Left lung (tissue), 10 donors: ENCODE results near the gene LDB2. TPM values are rescaled to one million over a fixed set of nuclear protein-coding genes. Genes with fewer than 3 reads are reported as not detected.

Experiments used
- ATAC-seq: fragments of 200-7000 bp; cut with Tn5 transposase; one replicate; pipeline ENCODE4 v1.9.1; 2020; ENCODE audit warnings: moderate library complexity
- DNase-seq, 4 donors: peaks; one replicate each; pipeline ENCODE4 v3.0.0-alpha.2; 2013 to 2020
- H3K27ac ChIP-seq, 2 donors: fragments of 200-600 bp; sonication (generic) in 1 of 2; one replicate each; pipeline versions ENCODE4 v1.5.0 to v1.8.0; 2020 to 2021
- H3K27me3 ChIP-seq, 2 donors: fragments of 200-600 bp; sonication (generic) in 1 of 2; one replicate each; pipeline versions ENCODE4 v1.5.0 to v1.8.0; 2020 to 2021
- H3K36me3 ChIP-seq, 2 donors: fragments of 200-600 bp; sonication (generic) in 1 of 2; one replicate each; pipeline versions ENCODE4 v1.5.0 to v1.8.0; 2020 to 2021
- H3K4me1 ChIP-seq, 2 donors: fragments of 200-600 bp; one replicate each; pipeline ENCODE4 v1.8.0; 2021
- H3K4me3 ChIP-seq, 2 donors: fragments of 200-600 bp; sonication (generic) in 1 of 2; one replicate each; pipeline versions ENCODE4 v1.5.0 to v1.8.0; 2020 to 2021; ENCODE audit warnings: mild to moderate bottlenecking in 1 of 2
- H3K9me3 ChIP-seq, 2 donors: fragments of 200-600 bp; sonication (generic) in 1 of 2; one replicate each; pipeline versions ENCODE4 v1.5.0 to v1.8.0; 2020 to 2021
- CTCF ChIP-seq, 2 donors: fragments of 200-600 bp; sonication (generic) in 1 of 2; IDR thresholded peaks; one replicate each; pipeline versions ENCODE4 v1.5.0 to v1.8.0; 2021; ENCODE audit warnings: antibody characterized with exemption in 2 of 2
- intact Hi-C, 2 donors: fragments of 100-400 bp; cut with DNase I; formaldehyde crosslinking; loops; one replicate each; pipeline versions ENCODE4 v1.11.2 to v1.14.2; 2022
- polyA plus RNA-seq, 6 donors: library from polyadenylated mRNA; unstranded; fragments of 120-200 nt; gene quantifications; one replicate each; pipeline ENCODE4 v1.2.1, GENCODE V29; 2013; ENCODE audit not compliant: insufficient read length in 6 of 6
- total RNA-seq, 2 donors: library from RNA; stranded (reverse); fragmentation: NEBNext Ultra II Directional; extraction: Animal tissue kit (Norgen Biotek cat#: 25700); gene quantifications; one replicate each; pipeline ENCODE4 v1.2.1, GENCODE V29; 2021
- donor health status: DM: no; HTN: yes; CAD: no.
- donor health status: DM: no; HTN: no; CAD: no.

The LDB2 gene
- total and polyA plus RNA-seq, 8 donors = 37.7 to 97.0 (median 78.5) TPM

- Histone ChIP-seq H3K27me3 (no peaks in the 10 kb centered on the region), H3K36me3 (no peaks in the 10 kb centered on the region), H3K4me3 (no peak overlapping the region), H3K4me1 (no peaks in the 10 kb centered on the region), H3K27ac (peak overlapping the region in 1 of 2 donors; percentile 43), H3K9me3 (no peaks in the 10 kb centered on the region)
- no peak for ATAC-seq
- intact Hi-C loops = no loop called here
- TF ChIP-seq CTCF (IDR thresholded peaks at IDR 0.05) = no peak
- no peak for DNase-seq
These were observed 96.4 kb downstream of the LDB2 start for GRCh38 chr4:16802044-16802443.

- Histone ChIP-seq H3K27me3 (no peaks in the 10 kb centered on the region), H3K9me3 (no peaks in the 10 kb centered on the region), H3K4me3 (no peak overlapping the region), H3K4me1 (no peaks in the 10 kb centered on the region), H3K36me3 (no peaks in the 10 kb centered on the region), H3K27ac (no peak overlapping the region)
- ATAC-seq (no peak), DNase-seq (no peak)
- no peak for TF ChIP-seq CTCF (IDR thresholded peaks at IDR 0.05)
- intact Hi-C loops = no loop called here
These were observed 97.1 kb downstream of the LDB2 start for GRCh38 chr4:16801356-16801755.

- ATAC-seq (peak; percentile 54), DNase-seq (peak in 2 of 4 donors; percentile 14 to 40)
- Histone ChIP-seq H3K4me1 (no peaks in the 10 kb centered on the region), H3K27ac (no peak overlapping the region), H3K36me3 (no peaks in the 10 kb centered on the region), H3K27me3 (no peaks in the 10 kb centered on the region), H3K4me3 (no peak overlapping the region), H3K9me3 (no peaks in the 10 kb centered on the region)
- intact Hi-C loops = no loop called here
- TF ChIP-seq CTCF (IDR thresholded peaks at IDR 0.05) = peak; percentile 56 to 62
These were observed 103.5 kb downstream of the LDB2 start for GRCh38 chr4:16794816-16795445.

GRCh38 chr4:16791460-16791859 lies 107.0 kb downstream of the LDB2 start:
- ATAC-seq (no peak), DNase-seq (no peak)
- Histone ChIP-seq H3K27me3 (no peaks in the 10 kb centered on the region), H3K36me3 (no peaks in the 10 kb centered on the region), H3K4me1 (no peaks in the 10 kb centered on the region), H3K4me3 (no peak overlapping the region), H3K9me3 (no peaks in the 10 kb centered on the region), H3K27ac (no peak overlapping the region)
- intact Hi-C loops = no loop called here
- TF ChIP-seq CTCF (IDR thresholded peaks at IDR 0.05) = no peak

- Histone ChIP-seq H3K4me1 (no peaks in the 10 kb centered on the region), H3K4me3 (no peak overlapping the region), H3K36me3 (no peaks in the 10 kb centered on the region), H3K27ac (no peak overlapping the region), H3K27me3 (no peaks in the 10 kb centered on the region), H3K9me3 (no peaks in the 10 kb centered on the region)
- TF ChIP-seq CTCF (IDR thresholded peaks at IDR 0.05) = no peak
- intact Hi-C loops = no loop called here
- ATAC-seq (no peak), DNase-seq (no peak)
These were observed 107.9 kb downstream of the LDB2 start for GRCh38 chr4:16790508-16790907.
